GM18951 (cell line): Measurements from ENCODE around the gene HIGD2A.
A peak's percentile ranks its signal among the peaks of the same experiment; 100 is the strongest.

Experiments used
- POLR2A ChIP-seq: IDR thresholded peaks from 4 replicates; pipeline ENCODE4 v1.6.1; 2011; ENCODE audit warnings: mild to moderate bottlenecking; ENCODE audit not compliant: insufficient read length, insufficient read depth; ENCODE audit errors: extremely low read depth
- in situ Hi-C: fragments of 300-500 bp; cut with MboI; formaldehyde crosslinking; loops from one replicate; pipeline ENCODE4 v1.12.0; 2022; ENCODE audit warnings: low sequenced_read_pairs, mixed read lengths, inconsistent platforms; ENCODE audit not compliant: unreplicated experiment

The HIGD2A gene

GRCh38 chr5:176388444-176389134 lies at the start of gene HIGD2A, which contains the start of gene NOP16:
HIGD2A (plus strand) TSS chr5:176388751; CDS start chr5:176388820, 69 bp downstream.
NOP16 (minus strand) TSS chr5:176388598; CDS start chr5:176388539, 59 bp downstream.
- in situ Hi-C loops, result no loop called here
- TF ChIP-seq POLR2A, result peak; percentile 79

DNA sequence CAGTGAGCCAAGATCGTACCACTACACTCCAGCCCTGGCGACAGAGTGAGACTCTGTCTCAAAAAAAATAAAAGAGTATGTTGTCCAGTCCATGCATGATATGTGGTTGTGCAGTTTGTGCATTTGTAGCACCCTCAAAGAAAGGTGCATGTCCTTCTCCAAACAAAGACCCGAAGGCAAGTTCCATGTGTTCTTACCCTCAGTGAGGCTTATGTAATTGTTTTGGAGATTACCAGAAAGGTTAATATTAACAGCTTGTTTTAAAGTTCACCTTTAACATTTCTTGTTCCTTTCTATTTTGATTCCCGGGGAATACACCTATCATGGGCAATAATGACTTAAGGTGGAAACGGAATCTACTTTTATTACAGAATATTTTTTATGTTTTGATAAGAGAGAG lies 49.2 kb upstream of the HIGD2A start:
- no peak for TF ChIP-seq POLR2A
- in situ Hi-C loops, result no loop called here

DNA sequence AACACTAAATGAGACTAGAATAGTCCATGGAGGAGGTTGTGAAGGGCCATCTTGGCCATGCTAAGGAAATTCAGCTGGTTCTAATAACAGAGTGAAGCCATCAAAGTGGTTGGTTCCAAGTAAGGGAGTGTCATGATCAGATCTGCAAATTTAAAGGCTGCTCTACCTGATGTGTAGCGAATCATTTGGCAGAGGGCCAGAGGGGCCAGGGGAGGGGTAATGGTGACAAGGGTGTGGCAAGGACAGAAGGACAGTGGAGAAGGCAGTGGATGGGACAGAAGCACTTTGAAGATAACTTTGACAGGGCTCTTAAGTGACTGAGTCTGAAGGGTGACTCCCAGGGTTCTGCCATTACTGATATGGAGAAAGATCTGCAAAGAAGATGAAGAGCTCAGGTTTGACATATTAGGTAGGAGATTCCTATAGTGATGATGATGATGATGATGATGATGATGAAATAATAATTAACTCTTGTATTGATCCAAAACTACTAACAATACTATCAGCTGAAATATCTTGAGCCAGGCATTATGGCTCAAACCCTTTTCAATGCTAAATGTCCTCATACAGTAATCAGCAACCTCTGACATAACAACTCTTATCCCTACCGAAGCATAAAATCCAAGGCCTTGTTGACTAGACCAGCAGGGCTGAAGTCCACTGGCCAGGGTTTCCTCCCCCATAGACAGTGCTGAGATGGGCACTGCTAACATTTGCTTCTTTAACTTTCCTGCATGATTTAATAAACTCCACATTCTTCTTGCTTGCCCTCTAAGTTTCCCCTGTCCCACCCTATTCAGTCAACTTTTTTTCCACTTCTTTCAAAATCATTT lies 47.0 kb upstream of the HIGD2A start:
- TF ChIP-seq POLR2A, result no peak
- in situ Hi-C loops, result no loop called here

DNA sequence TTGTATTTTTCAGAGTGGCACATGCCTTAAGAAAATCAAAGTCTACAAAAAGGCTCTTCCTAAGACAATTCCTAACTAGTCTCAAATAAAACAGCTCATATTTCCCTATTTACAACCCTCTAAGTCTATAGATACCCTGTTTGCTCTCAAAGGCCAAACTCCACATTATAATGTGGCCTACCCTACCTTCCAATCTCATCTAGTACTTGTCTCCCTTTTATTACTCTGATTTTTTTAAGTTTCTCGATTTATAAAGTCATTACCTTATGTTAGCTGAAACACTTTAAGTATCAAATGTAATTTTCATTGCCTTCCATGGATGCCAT lies 46.4 kb upstream of the HIGD2A start:
- in situ Hi-C loops, result no loop called here
- TF ChIP-seq POLR2A, result no peak

DNA sequence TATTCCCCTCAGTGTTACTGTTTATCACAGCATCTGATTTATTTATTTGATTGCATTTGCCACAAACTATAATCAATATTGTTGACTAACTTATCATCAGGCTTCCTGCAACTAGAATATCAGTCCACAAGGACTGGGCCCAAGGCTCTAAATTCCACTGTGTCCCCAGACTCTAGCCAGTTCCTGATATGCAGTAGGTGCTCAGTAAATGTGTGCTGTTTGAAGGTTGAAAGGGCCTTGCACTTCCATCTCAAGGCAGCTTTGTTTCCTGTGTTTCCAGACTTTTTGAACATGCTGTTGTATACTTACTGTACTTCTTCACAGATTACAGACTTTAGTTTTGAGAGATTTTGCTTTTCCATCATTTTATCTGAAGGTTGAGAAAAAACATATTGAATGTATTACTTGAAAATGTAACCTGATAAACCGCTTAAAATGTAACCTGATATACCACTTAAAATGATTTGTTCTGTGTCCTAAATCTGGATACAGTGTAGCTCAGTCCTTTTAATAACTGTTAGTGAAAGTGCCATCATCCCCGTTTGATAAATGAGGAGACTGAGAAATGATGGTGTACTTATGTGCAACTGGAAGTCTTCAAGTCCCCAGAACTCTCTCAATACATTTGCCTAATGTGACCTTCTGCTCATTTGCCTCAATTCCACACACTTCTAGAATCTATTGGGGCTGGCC lies 45.6 kb upstream of the HIGD2A start:
- TF ChIP-seq POLR2A, result no peak
- in situ Hi-C loops, result no loop called here

- in situ Hi-C loops, result no loop called here
- TF ChIP-seq POLR2A, result no peak
These were observed 38.1 kb upstream of the HIGD2A start for GRCh38 chr5:176350416-176350815.

DNA sequence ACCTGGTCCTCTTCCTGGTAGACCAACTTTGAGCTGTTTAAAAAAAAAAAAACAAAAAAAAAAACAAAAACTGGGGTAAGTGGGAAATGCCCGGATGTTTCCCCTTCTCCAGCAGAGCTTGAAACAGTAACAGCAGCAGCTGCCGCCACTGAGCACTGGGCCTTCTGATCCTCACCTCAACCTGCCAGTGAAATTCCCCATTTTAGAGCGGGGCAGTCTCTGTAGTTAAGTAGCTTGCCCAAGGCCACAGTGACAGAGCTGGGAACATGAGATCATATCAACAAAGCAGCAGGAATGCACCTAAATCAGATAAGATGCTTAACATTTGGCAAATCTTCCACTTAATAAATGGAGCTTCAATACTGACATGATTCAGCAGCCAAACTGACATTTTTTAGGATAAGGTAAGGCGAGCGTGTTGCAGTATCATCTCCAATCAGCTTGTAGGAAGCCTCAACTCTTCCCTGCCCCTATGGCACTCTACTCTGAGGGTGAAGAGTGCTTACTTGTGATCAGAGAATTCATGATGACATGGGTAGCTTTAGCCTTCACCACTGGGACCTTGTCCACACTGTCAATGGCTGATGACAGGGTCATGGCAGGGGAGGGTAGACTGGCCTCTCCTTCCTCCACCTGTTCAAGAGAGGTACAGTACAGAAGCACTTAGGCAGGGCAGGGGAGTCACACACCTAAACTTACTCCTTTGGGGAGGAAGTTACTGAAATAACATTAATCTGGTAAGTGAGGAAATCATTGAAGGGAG lies 36.3 kb upstream of the HIGD2A start:
- in situ Hi-C loops, result no loop called here

GRCh38 chr5:176353533-176353932 lies 35.0 kb upstream of the HIGD2A start:
- in situ Hi-C loops, result no loop called here
- no peak for TF ChIP-seq POLR2A

More for the DNA sequence above, 36.3 kb upstream of the HIGD2A start:
- TF ChIP-seq POLR2A, result no peak

DNA sequence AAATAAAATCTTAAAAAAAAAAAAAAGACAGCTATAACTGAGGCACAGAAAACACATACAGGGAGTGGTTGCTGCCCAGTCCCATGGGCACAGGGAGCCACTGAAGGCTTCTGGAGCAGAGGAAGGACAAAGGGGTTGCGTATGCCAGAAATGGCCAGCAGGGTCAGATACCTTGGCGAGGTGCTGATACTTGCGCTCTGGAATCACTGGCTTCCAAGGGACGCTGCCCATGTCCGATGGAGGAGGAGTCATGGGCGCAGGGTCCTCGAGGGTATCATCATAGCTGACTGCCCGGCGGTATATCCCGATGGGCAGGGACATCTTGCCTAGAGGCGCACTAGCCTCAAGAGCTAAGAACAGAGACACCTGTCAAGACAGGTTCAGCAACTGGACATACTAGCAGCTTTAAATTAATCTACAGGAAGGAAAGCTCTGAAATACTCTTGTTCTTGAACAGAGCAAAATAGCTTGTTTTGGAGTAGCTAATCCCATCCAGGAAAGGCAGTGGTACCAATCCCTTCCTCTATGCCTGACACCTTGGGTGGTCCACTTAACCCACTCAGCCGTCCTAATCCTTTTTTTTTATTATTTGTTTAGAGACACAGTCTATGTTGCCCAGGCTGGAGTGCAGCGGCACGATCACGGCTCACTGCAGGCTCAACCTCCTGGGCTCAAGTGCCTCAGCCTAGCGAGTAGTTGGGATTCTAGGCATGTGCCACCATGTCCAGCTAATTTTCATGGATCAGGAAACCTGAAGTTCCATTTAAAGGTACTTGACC lies 33.0 kb upstream of the HIGD2A start:
- in situ Hi-C loops, result no loop called here
- TF ChIP-seq POLR2A, result no peak

DNA sequence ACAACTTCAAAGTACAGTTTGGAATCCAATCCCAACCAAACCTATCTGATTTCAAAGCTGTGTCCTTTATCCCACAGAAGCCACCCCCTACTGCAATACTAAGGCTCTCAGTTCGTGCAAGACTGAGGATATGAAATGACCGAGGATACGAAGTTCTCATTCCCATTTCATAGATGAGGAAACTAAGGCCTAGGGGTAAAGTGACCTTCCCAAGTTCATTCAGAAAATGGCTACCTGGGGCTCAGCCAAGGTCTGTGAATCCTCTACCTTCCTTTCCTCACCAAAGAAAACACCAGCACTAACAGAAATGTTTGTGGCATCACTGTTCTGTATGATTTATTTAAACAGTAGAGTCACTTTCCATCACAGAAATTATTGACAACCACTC lies 32.4 kb upstream of the HIGD2A start:
- in situ Hi-C loops, result no loop called here
- no peak for TF ChIP-seq POLR2A

- in situ Hi-C loops, result no loop called here
- no peak for TF ChIP-seq POLR2A
These were observed 28.9 kb upstream of the HIGD2A start for GRCh38 chr5:176359658-176360057.

GRCh38 chr5:176360894-176361436 lies 27.6 kb upstream of the HIGD2A start:
- in situ Hi-C loops, result no loop called here
- no peak for TF ChIP-seq POLR2A
